Calu3 (cell line): ENCODE results near the gene GALNT8. TPM values are rescaled to one million over a fixed set of nuclear protein-coding genes. Genes with fewer than 3 reads are reported as not detected.

Experiments
- BruUV-seq: library from RNA; stranded (reverse); fragments of 400-500 nt; replicated peaks from 2 replicates; lab custom pipeline; 2021; lab: Mats Ljungman, UMichigan
- CTCF ChIA-PET: fragments of 300-600 bp; sonication (Branson Sonifier 250); formaldehyde crosslinking; loops from one replicate; lab custom pipeline; 2022; ENCODE audit warnings: antibody characterized with exemption; lab: Charles Lee
- DNase-seq: peaks from one replicate; pipeline ENCODE4 v3.0.0; 2022
- H3K27ac Mint-ChIP-seq: one replicate; pipeline ENCODE4 v1.8.0; 2022; ENCODE audit warnings: mixed read lengths; ENCODE audit not compliant: unreplicated experiment
- H3K27me3 Mint-ChIP-seq: one replicate; pipeline ENCODE4 v1.8.0; 2022; ENCODE audit warnings: mixed read lengths; ENCODE audit not compliant: unreplicated experiment
- H3K36me3 Mint-ChIP-seq: one replicate; pipeline ENCODE4 v1.8.0; 2022; ENCODE audit warnings: mild to moderate bottlenecking, moderate library complexity, mixed read lengths; ENCODE audit not compliant: insufficient read depth, unreplicated experiment
- H3K4me1 Mint-ChIP-seq: one replicate; pipeline ENCODE4 v1.8.0; 2022; ENCODE audit warnings: mild to moderate bottlenecking, low read depth, mixed read lengths; ENCODE audit not compliant: unreplicated experiment
- H3K4me3 Mint-ChIP-seq: one replicate; pipeline ENCODE4 v1.8.0; 2022; ENCODE audit warnings: mild to moderate bottlenecking, low read depth, moderate library complexity, mixed read lengths; ENCODE audit not compliant: unreplicated experiment
- H3K9me3 Mint-ChIP-seq: one replicate; pipeline ENCODE4 v1.8.0; 2022; ENCODE audit warnings: low read depth, mixed read lengths; ENCODE audit not compliant: unreplicated experiment
- CTCF ChIP-seq: fragments of 200-600 bp; IDR thresholded peaks from one replicate; pipeline ENCODE4 v1.8.0; 2022; ENCODE audit warnings: antibody characterized with exemption; ENCODE audit not compliant: unreplicated experiment
- intact Hi-C: fragments of 100-400 bp; cut with micrococcal nuclease; formaldehyde crosslinking; loops from one replicate; pipeline ENCODE4 v1.10.0; 2022; ENCODE audit not compliant: unreplicated experiment
- total RNA-seq: library from RNA; stranded (reverse); gene quantifications from 2 replicates; pipeline ENCODE4 v1.2.3, GENCODE V29; 2022

Gene GALNT8
- total RNA-seq, 1 experiment from 2014 or later: not detected

DNA sequence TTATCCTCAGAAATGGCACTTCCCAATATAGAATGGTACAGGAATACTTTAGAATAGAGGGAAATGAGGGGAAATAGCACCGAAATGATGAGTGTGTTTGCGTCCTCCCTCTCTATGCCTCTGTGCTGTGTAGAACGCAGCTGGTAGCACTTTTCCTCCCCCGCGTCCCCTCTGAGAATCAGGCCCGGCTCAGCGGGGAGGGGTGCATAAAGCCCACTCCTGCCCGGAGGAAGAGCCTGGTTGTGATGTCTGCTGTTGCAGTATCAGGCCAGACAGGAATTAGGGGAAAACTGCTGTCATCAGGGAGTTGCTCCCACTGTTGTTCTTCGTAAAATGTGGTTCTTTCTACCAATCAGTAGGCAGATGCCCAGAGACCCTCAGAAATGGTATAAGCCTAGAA is 76.0 kb downstream of the GALNT8 start:
- no peak for TF ChIP-seq CTCF
- DNase-seq: no peak
- intact Hi-C loops: no loop called here
- no TSS peak for BruUV-seq
- Mint-ChIP-seq H3K36me3 (no peaks in the 10 kb centered on the region), H3K27me3 (peaks cover 57% of the 10 kb centered on the region), H3K4me3 (no peak overlapping the region), H3K4me1 (no peaks in the 10 kb centered on the region), H3K27ac (no peak overlapping the region), H3K9me3 (peaks cover 2% of the 10 kb centered on the region)
- CTCF ChIA-PET: no interaction called here

- intact Hi-C loops: no loop called here
- Mint-ChIP-seq H3K27ac (no peak overlapping the region), H3K4me3 (no peak overlapping the region), H3K9me3 (peaks cover 2% of the 10 kb centered on the region), H3K27me3 (peaks cover 53% of the 10 kb centered on the region), H3K36me3 (no peaks in the 10 kb centered on the region), H3K4me1 (no peaks in the 10 kb centered on the region)
- no TSS peak for BruUV-seq
- no peak for TF ChIP-seq CTCF
- no peak for DNase-seq
- CTCF ChIA-PET: no interaction called here
Measured at GRCh38 chr12:4796694-4797482, 76.7 kb downstream of the GALNT8 start.

DNA sequence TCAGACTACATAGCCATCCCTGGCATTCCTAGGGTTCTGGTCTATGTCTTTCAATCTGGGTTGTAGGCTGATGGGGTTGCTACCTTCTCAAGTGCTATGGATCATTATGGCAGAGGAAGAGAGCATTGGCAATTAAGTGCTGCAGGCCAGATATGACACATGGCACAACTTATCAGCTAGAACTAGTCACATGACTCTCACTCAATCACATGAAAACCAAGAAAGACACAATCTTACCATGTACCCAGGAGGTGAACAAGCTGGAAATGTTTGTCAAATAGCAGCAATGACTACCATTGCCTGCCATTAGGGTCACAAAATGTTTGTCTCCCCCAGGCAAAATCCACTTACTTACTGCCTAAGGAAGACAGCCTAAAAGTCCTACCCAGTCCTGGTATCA is 80.4 kb downstream of the GALNT8 start:
- Mint-ChIP-seq H3K4me3 (no peak overlapping the region), H3K9me3 (no peaks in the 10 kb centered on the region), H3K4me1 (no peaks in the 10 kb centered on the region), H3K27me3 (peaks cover 37% of the 10 kb centered on the region), H3K36me3 (no peaks in the 10 kb centered on the region), H3K27ac (no peak overlapping the region)
- intact Hi-C loops: no loop called here
- BruUV-seq: no TSS peak
- TF ChIP-seq CTCF: no peak
- DNase-seq: no peak
- CTCF ChIA-PET: interaction anchor here (1.2 kb wide), 1 partner anchor 25 kb away, joined by 4 read pairs; no protein-coding TSS in a partner anchor

- BruUV-seq: no TSS peak
- H3K27me3 Mint-ChIP-seq: peaks cover 24% of the 10 kb centered on the region
- H3K4me3 Mint-ChIP-seq: no peak overlapping the region
- no peak for DNase-seq
- H3K9me3 Mint-ChIP-seq: no peaks in the 10 kb centered on the region
- intact Hi-C loops: no loop called here
- no peaks in the 10 kb centered on the region for H3K4me1 Mint-ChIP-seq
- no peaks in the 10 kb centered on the region for H3K36me3 Mint-ChIP-seq
- no peak overlapping the region for H3K27ac Mint-ChIP-seq
- CTCF ChIA-PET: no interaction called here
- TF ChIP-seq CTCF: no peak
Measured at GRCh38 chr12:4802841-4803240, 82.6 kb downstream of the GALNT8 start.
